Stimulated activated CD4-positive, alpha-beta T cell treated with anti-CD3 and anti-CD28 coated beads, TNF-alpha, amount 100 ng/mL, for 1 hour (primary cell): ENCODE measurements around the gene CHKB.
"Not testable (repeated sequence)": the region's sequence is repeated elsewhere in the genome, so short reads cannot be mapped to it uniquely, and the experiment has no call there.

Experiments
- DNase-seq, 3 donors: peaks; one replicate each; pipeline ENCODE4 v3.0.0-alpha.2; 2020; ENCODE audit warnings: low read depth in 3 of 3, low spot score in 1 of 3

CHKB gene

DNA sequence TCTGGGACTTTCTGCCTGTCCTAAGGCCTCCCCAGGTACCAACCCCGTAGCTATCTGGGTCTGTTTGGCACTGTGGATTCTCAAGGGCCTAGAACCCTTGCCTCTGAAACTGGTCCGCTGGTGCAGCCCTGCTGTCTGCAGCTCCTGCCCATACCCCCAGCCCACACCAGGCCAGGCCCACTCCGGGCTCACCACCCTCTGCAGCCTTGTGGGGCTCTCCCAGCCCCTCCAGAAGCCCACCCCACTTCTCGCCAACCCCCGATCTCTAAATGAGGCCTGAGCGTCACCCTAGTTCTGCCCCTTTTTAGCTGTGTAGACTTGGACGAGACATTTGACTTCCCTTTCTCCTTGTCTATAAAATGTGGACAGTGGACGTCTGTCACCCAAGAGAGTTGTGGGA lies 32.3 kb downstream of the CHKB start:
- DNase-seq, result no peak

DNA sequence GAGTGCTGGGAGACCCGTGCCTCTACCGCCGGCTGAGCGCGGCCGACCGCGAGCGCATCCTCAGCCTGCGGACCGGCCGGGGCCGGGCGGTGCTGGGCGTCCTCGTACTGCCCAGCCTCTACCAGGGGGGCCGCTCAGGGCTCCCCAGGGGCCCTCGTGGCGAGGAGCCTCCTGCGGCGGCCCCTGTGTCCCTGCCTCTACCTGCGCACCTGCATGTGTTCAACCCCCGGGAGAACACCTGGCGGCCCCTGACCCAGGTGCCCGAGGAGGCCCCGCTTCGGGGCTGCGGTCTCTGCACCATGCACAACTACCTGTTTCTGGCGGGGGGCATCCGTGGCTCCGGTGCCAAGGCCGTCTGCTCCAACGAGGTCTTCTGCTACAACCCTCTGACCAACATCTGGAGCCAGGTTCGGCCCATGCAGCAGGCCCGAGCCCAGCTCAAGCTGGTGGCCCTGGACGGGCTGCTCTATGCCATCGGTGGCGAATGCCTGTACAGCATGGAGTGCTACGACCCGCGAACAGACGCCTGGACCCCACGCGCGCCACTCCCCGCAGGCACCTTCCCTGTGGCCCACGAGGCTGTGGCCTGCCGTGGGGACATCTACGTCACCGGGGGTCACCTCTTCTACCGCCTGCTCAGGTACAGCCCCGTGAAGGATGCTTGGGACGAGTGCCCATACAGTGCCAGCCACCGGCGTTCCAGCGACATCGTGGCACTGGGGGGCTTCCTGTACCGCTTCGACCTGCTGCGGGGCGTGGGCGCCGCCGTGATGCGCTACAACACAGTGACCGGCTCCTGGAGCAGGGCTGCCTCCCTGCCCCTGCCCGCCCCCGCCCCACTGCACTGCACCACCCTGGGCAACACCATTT lies 33.5 kb downstream of the CHKB start:
- DNase-seq, result no peak

DNA sequence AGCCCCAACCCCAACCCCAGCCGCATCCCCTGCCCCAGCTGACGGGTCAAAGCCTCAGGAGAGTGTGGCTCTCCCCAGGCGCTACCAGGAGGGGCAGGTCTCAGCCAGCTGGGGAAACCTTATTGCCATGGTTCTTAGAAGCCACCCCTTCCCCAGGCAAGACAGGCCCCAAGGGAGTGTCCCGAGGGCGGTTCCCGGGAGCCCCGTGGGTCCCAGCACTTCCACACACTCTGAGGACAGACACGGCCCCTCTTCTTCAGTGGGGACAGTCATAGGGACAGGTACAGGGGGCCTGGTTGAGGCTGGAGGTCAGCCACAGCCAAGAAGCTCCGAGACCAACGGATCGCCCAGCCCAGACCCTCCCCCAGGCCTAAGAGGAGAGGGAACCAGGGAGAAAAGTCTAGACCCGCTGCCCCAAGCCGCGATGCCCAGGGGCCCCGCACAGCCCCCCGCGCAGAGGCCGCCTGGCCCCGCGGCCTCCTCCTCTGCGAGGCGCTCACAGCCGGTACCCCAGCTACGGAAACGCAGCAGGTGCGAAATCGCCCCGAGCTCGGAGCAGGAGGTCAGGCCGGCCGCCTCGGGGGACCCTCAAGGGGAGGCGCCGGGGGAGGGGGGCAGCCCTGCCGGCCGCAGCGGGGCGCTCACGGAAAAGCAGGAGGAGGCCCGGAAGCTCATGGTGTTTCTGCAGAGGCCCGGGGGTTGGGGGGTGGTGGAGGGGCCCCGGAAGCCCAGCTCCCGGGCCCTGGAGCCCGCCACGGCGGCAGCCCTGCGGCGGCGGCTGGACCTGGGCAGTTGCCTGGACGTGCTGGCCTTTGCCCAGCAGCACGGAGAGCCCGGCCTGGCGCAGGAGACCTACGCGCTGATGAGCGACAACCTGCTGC lies 34.4 kb downstream of the CHKB start:
- DNase-seq, result no peak

DNA sequence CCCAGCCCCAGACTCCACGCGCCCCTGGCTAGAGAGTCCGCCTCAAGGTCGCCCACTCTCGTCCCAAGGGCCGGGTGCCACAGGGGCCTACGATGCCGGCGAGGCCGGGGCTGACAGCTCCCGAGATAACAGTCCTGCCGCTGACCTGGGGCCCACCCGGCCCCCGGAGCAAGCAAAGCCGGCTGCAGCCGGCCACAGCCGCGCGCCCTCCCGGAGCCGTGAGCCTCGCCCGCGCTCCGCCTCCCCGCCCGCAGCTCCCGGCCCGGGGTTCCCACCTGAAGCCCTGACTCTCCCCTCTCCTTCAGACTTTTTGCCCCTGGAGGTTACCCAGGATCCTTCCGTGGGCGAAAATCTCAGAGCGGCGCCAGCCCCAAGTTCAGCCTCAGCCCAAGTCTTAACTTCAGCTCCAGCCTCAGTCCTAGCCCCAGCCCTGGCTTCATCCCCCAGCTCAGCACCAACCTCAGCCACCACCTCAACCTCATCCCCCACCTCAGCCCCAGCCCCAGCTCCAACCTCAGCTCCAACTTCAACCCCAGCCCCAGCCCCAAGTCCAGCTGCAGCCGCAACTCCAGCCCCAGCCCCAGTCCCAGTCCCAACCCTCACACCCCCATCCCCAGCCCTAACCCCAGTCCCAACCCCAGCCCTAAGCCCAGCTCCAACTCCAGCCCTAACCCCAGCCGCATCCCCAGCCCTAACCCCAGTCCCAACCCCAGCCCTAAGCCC lies 35.2 kb downstream of the CHKB start:
- DNase-seq, result no peak

GRCh38 chr22:50546326-50547262 lies 36.1 kb downstream of the CHKB start:
- no peak for DNase-seq

DNA sequence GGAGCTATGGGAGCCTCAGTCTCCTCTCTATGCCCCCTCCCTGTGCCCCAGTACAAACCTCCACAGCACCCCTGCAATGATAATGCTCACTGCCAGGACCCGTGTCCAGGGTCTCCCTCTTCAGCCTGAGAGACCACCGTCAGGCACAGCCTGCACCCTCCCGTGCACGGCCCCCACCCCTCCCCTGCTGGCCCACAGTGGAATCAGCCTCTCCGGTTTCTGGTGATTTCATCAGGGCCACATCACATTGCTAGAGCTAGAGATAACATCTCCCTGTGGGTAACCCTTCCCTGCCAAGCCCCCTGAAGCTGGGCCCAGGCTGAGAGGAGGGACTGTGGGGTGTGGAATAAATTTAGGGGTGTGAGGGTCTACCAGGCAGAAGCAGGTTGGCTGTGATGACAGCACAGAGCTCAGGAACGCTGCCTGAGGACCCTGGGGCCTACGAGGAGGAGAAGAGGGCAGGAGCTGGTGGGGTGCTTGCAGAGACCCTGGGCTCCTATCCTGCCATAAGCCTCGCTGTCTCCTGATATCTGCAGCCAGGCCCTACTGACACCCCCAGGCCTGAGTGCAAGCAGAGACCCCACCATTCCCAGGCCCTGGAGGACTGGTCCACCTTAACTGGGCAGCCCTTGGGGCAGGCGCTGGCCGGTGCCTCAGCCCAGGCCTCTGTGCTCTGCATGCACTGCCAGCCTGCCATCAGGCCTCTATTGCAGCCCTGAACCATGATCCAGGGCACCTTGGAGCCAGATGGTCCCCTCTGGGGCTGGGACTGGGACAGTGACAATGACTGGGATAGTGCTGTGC lies 36.9 kb downstream of the CHKB start, which contains the start of gene KLHDC7B:
KLHDC7B (plus strand) TSS at position 378 of the 804 bp plus-strand sequence; CDS start at position 723, 345 bp downstream.
- no peak for DNase-seq

GRCh38 chr22:50544746-50545253 lies 37.8 kb downstream of the CHKB start:
- DNase-seq, result no peak

DNA sequence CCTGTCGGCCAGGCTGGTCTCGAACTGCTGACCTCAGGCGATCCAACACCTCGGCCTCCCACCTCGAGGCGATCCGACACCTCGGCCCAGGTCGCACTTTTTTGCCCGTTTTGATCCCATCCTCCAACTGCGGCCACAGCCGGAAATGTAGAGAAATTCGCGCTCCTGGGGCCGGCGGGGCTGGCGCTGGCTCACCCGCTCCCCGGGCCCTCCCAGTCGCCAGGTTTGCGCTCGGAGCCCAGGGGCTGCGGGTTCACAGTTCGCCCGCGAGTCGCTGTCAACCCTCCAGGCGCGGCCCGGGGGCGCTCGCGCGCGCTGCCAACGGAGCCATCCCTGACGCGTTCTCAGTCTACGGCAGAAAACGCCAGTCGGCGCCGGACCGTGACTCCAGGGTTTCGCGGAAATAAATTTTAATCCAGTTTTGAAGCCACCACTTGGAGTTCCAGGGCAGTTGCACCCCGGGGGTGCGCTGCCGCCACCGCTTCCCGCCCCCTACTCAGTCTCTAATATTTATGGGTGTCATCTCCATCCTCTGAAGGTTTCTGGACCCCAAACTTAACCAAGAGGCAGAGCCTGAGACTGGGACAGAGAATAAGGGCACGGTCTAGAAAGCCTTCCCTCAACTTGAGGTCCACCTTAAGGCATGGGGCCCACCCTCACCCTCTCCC lies 38.4 kb downstream of the CHKB start:
- DNase-seq, result peak in 2 of 3 donors; percentile 65 to 73

GRCh38 chr22:50542416-50542927 lies 40.2 kb downstream of the CHKB start:
- DNase-seq, result no peak

DNA sequence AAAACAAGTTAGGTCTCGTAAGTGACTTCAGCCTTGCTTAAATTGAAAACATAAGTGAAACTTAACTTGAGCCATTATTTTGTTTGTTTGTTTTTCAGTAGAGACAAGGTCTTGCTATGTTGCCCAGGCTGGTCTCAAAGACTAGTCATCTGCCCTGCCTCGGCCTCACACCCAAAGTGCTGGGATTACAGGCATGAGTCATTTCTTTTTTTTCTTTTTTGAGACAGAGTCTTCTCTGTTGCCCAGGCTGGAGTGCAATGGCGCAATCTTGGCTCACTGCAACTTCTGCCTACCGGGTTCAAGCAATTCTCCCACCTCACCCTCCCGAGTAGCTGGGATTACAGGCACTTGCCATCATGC lies 41.0 kb downstream of the CHKB start:
- not testable (repeated sequence) for DNase-seq

GRCh38 chr22:50540381-50540780 lies 42.3 kb downstream of the CHKB start:
- DNase-seq, result no peak

DNA sequence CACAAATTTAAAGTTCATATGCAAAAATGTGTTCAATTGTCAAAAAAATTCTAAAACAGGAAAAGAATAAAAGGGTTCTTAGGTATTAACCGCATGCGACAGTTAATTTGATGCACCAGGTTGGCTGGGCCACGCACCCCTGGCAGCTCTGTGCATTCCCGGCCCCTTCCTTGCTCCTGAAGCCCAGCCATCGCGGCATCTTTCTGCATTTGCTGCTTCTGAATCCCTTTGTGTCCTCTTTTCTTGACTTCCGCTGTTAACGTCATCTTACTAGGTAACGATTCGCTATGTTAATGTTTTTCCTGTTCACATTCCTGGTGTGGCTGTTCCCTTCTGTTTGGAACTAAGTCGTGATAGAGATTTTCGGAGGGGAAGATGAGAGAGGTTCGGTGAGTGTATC lies 44.9 kb downstream of the CHKB start:
- no peak for DNase-seq

GRCh38 chr22:50536226-50536625 lies 46.4 kb downstream of the CHKB start:
- DNase-seq, result no peak

DNA sequence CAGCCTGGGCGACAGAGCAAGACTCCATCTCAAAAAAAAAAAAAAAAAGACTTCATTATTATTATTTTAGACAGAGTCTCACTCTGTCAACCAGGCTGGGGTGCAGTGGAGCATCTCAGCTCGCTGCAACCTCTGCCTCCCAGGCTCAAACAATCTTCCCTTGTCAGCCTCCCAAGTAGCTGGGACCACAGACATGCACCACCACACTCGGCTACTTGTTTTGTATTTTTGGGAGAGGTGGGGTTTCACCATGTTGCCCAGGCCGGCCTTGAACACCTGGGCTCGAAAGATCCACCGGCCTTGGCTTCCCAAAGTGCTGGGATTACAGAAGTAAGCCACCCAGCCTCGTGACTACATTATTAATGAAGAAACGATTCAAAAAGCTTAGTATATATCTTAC lies 47.5 kb downstream of the CHKB start:
- DNase-seq, result no peak

- DNase-seq, result not testable (repeated sequence)
Measured at GRCh38 chr22:50533856-50534711, 48.6 kb downstream of the CHKB start.

DNA sequence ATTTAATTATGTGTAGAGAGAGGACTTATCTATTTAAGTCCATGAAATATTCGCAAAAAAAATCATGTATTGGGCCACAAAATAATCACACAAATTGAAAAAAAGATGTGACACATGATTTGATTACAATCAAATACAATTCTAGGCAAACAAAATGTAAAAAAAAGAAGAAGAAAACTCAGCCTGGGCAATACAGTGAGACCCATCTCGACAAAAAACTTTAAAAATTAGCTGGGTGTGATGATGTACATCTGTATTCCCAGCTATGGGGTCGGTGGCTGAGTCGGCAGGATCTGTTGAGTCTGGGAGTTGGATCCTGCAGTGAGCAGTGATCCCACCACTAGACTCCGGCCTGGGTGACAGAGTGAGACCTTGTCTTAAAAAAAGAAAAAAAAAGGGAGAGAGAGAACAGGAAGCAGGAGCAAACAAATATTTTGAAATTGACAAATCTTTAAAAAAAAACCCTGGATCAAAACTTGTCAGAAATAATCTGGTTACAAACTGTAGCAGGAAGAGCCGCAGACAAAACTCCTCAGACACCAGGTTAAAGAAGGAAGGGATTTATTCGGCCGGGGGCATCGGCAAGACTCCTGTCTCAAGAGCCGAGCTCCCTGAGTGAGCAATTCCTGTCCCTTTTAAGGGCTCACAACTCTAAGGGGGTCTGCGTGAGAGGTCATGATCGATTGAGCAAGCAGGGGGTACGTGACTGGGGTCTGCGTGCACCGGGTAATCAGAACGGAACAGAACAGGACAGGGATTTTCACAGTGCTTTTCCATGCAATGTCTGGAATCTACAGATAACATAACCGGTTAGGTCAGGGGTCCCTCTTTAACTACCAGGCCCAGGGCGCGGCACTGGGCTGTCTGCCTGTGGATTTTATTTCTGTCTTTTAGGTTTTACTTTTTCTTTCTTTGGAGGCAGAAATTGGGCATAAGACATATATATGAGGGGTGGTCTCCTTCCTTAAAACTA lies 49.5 kb downstream of the CHKB start:
- DNase-seq, result no peak
